ENCODE measurements around the gene OR2A5. TPM values are rescaled to one million over a fixed set of nuclear protein-coding genes. Genes with fewer than 3 reads are reported as not detected.
A peak's percentile ranks its signal among the peaks of the same experiment; 100 is the strongest.

Gene OR2A5
- total RNA-seq, 1 donor from 2014 or later: not detected

DNA sequence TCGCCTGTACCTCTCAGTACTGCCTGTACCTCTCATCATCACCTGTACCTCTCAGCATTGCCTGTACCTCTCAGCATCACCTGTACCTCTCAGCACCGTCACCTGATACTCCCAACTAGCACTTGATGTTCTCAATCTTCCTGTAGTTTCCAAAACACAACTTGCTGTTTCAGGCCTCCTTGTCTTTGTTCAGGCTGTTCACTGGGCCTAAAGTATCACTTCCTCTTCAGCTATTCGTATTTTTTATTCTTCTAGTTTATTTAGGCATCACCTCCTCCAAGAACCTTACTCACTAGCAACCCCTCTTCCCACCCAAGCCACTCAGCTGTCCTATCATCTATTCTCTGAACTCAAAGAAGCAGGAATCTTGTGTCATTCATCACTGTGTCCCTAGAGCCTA, 24.5 kb upstream of the OR2A5 start:
- no peaks in the 10 kb centered on the region for H3K36me3 Mint-ChIP-seq (ENCODE audit: low read depth, unreplicated experiment)
- Histone ChIP-seq H2AFZ (ENCODE audit: low read depth, low read length) (no peak overlapping the region), H3K4me2 (ENCODE audit: low read length) (no peak overlapping the region), H3K4me3 (ENCODE audit: insufficient read depth, low read depth, low read length) (no peak overlapping the region), H3K27me3 (ENCODE audit: insufficient read depth, low read length) (no peaks in the 10 kb centered on the region), H3K27ac (ENCODE audit: low read depth, low read length) (no peak overlapping the region), H3K9me3 (ENCODE audit: insufficient read depth, low read depth, low read length) (no peaks in the 10 kb centered on the region), H3K36me3 (ENCODE audit: insufficient read depth, low read length) (no peaks in the 10 kb centered on the region), H3K9ac (ENCODE audit: low read length) (no peak overlapping the region), H3K79me2 (ENCODE audit: insufficient read depth, low read length) (no peaks in the 10 kb centered on the region), H3K4me1 (ENCODE audit: insufficient read depth, low read length) (peaks cover 6% of the 10 kb centered on the region), H4K20me1 (ENCODE audit: insufficient read depth, low read length) (no peaks in the 10 kb centered on the region)
- peaks cover 11% of the 10 kb centered on the region for H3K4me1 Mint-ChIP-seq (ENCODE audit: low read depth, unreplicated experiment)
- no peak overlapping the region for H3K4me3 Mint-ChIP-seq (ENCODE audit: unreplicated experiment)
- TF ChIP-seq, protein P1, sequence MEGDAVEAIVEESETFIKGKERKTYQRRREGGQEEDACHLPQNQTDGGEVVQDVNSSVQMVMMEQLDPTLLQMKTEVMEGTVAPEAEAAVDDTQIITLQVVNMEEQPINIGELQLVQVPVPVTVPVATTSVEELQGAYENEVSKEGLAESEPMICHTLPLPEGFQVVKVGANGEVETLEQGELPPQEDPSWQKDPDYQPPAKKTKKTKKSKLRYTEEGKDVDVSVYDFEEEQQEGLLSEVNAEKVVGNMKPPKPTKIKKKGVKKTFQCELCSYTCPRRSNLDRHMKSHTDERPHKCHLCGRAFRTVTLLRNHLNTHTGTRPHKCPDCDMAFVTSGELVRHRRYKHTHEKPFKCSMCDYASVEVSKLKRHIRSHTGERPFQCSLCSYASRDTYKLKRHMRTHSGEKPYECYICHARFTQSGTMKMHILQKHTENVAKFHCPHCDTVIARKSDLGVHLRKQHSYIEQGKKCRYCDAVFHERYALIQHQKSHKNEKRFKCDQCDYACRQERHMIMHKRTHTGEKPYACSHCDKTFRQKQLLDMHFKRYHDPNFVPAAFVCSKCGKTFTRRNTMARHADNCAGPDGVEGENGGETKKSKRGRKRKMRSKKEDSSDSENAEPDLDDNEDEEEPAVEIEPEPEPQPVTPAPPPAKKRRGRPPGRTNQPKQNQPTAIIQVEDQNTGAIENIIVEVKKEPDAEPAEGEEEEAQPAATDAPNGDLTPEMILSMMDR (IDR thresholded peaks at IDR 0.05; ENCODE audit: insufficient read depth, low read depth, low read length): no peak
- no peak for TF ChIP-seq EZH2 (IDR thresholded peaks at IDR 0.05; ENCODE audit: insufficient read depth, low read length)
- DNase-seq (ENCODE audit: low read depth): no peak
- no peak for FAIRE-seq
- no peaks in the 10 kb centered on the region for H3K9me3 Mint-ChIP-seq (ENCODE audit: unreplicated experiment)
- H3K27ac Mint-ChIP-seq (ENCODE audit: unreplicated experiment): no peak overlapping the region
- no peaks in the 10 kb centered on the region for H3K27me3 Mint-ChIP-seq (ENCODE audit: low read depth, unreplicated experiment)

DNA sequence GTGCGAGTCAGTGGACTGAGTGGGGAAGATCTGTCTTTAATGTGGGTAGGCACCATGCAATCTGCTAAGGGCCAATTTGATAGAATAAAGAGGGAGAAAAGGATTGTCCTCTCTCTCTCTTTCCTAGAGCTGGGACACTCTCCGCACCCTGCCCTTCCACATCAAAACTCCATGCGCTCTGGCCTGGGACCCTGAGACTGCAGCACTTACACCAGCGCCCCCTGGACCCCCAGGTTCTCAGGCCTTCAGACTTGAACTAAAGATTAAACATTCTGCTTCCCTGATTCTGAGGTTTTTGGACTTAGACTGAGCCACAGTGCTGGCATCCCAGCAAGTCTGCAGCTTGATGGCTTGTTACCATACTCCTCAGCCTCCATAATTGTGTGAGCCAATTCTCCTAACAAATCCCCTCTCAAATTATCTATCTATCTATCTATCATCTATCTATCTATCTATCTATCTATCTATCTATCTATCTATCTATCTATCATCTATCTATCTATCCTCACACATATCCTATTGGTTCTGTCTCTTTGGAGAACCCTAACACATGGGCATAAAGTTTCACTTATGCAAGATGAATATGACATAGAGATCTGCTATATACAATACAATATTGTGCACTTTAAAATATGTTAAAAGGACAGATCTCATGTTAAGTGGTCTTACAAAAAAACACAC, 22.4 kb upstream of the OR2A5 start:
- H4K20me1 ChIP-seq (ENCODE audit: insufficient read depth, low read length): no peaks in the 10 kb centered on the region
- Mint-ChIP-seq H3K4me3 (ENCODE audit: unreplicated experiment) (no peak overlapping the region), H3K36me3 (ENCODE audit: low read depth, unreplicated experiment) (no peaks in the 10 kb centered on the region), H3K9me3 (ENCODE audit: unreplicated experiment) (no peaks in the 10 kb centered on the region), H3K27ac (ENCODE audit: unreplicated experiment) (no peak overlapping the region), H3K4me1 (ENCODE audit: low read depth, unreplicated experiment) (no peaks in the 10 kb centered on the region), H3K27me3 (ENCODE audit: low read depth, unreplicated experiment) (no peaks in the 10 kb centered on the region)
- H2AFZ ChIP-seq (ENCODE audit: low read depth, low read length): no peak overlapping the region
- no peak for DNase-seq (ENCODE audit: low read depth)
- no peaks in the 10 kb centered on the region for H3K4me1 ChIP-seq (ENCODE audit: insufficient read depth, low read length)
- TF ChIP-seq EZH2 (IDR thresholded peaks at IDR 0.05; ENCODE audit: insufficient read depth, low read length): no peak
- no peaks in the 10 kb centered on the region for H3K36me3 ChIP-seq (ENCODE audit: insufficient read depth, low read length)
- H3K9me3 ChIP-seq (ENCODE audit: insufficient read depth, low read depth, low read length): no peaks in the 10 kb centered on the region
- H3K4me2 ChIP-seq (ENCODE audit: low read length): no peak overlapping the region
- FAIRE-seq: no peak
- H3K4me3 ChIP-seq (ENCODE audit: insufficient read depth, low read depth, low read length): no peak overlapping the region
- H3K27ac ChIP-seq (ENCODE audit: low read depth, low read length): no peak overlapping the region
- no peaks in the 10 kb centered on the region for H3K79me2 ChIP-seq (ENCODE audit: insufficient read depth, low read length)
- no peak overlapping the region for H3K9ac ChIP-seq (ENCODE audit: low read length)
- no peaks in the 10 kb centered on the region for H3K27me3 ChIP-seq (ENCODE audit: insufficient read depth, low read length)

DNA sequence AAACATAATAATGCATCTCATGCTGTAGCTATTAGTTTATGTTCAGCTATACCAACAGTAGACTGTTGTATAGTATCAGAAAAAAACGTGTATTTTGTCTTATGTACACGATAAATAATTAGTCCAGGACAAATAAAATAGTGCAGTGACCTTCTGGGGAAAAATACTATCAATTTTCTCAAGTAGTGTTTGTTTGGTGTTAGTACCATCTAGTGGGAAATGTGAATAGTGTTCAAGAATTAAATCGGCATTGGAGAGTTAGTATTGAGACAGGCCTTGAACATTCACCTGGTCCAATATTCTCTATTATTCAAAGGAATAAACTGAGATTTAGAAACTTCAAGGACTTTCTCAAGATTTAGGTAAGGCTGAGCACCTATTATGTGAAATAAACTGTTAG, 21.7 kb upstream of the OR2A5 start:
- Mint-ChIP-seq H3K27me3 (ENCODE audit: low read depth, unreplicated experiment) (no peaks in the 10 kb centered on the region), H3K27ac (ENCODE audit: unreplicated experiment) (no peak overlapping the region), H3K4me1 (ENCODE audit: low read depth, unreplicated experiment) (no peaks in the 10 kb centered on the region), H3K4me3 (ENCODE audit: unreplicated experiment) (no peak overlapping the region), H3K9me3 (ENCODE audit: unreplicated experiment) (no peaks in the 10 kb centered on the region), H3K36me3 (ENCODE audit: low read depth, unreplicated experiment) (no peaks in the 10 kb centered on the region)
- no peak for DNase-seq (ENCODE audit: low read depth)
- no peaks in the 10 kb centered on the region for H3K4me1 ChIP-seq (ENCODE audit: insufficient read depth, low read length)
- no peaks in the 10 kb centered on the region for H3K36me3 ChIP-seq (ENCODE audit: insufficient read depth, low read length)
- no peak overlapping the region for H3K27ac ChIP-seq (ENCODE audit: low read depth, low read length)
- no peak overlapping the region for H3K4me3 ChIP-seq (ENCODE audit: insufficient read depth, low read depth, low read length)
- no peaks in the 10 kb centered on the region for H3K27me3 ChIP-seq (ENCODE audit: insufficient read depth, low read length)
- no peaks in the 10 kb centered on the region for H3K9me3 ChIP-seq (ENCODE audit: insufficient read depth, low read depth, low read length)
- FAIRE-seq: peak; percentile 62
- H3K4me2 ChIP-seq (ENCODE audit: low read length): no peak overlapping the region
- no peaks in the 10 kb centered on the region for H4K20me1 ChIP-seq (ENCODE audit: insufficient read depth, low read length)
- TF ChIP-seq, protein P1 (IDR thresholded peaks at IDR 0.05; ENCODE audit: insufficient read depth, low read depth, low read length): peak; percentile 44
- no peak for TF ChIP-seq EZH2 (IDR thresholded peaks at IDR 0.05; ENCODE audit: insufficient read depth, low read length)
- no peaks in the 10 kb centered on the region for H3K79me2 ChIP-seq (ENCODE audit: insufficient read depth, low read length)
- no peak overlapping the region for H3K9ac ChIP-seq (ENCODE audit: low read length)
- no peak overlapping the region for H2AFZ ChIP-seq (ENCODE audit: low read depth, low read length)

All from astrocyte (in vitro differentiated cells and primary cell).